GM18508 (cell line): ENCODE data around the gene GGA3.
"Not testable (repeated sequence)": the region's sequence is repeated elsewhere in the genome, so short reads cannot be mapped to it uniquely, and the experiment has no call there.

Experiments used
- ATAC-seq: cut with Tn5 transposase; IDR thresholded peaks from one replicate; pipeline ENCODE4 v1.9.1; 2021; ENCODE audit warnings: moderate number of reproducible peaks; ENCODE audit not compliant: insufficient read depth, unreplicated experiment

The GGA3 gene

GRCh38 chr17:75231071-75231470, 30.3 kb downstream of the GGA3 start:
- ATAC-seq = no peak

GRCh38 chr17:75228847-75229246, 32.6 kb downstream of the GGA3 start:
- no peak for ATAC-seq

GRCh38 chr17:75228305-75228704, 33.1 kb downstream of the GGA3 start:
- ATAC-seq = no peak

GRCh38 chr17:75227729-75228128, 33.7 kb downstream of the GGA3 start:
- ATAC-seq = no peak

GRCh38 chr17:75225016-75225415, 36.4 kb downstream of the GGA3 start:
- ATAC-seq = no peak

GRCh38 chr17:75219815-75220214, 41.6 kb downstream of the GGA3 start:
- ATAC-seq = no peak

- ATAC-seq = no peak
These were observed 43.3 kb downstream of the GGA3 start for GRCh38 chr17:75218131-75218530.

- ATAC-seq = no peak
These were observed 52.3 kb downstream of the GGA3 start for GRCh38 chr17:75209061-75209460.

- no peak for ATAC-seq
These were observed 53.2 kb downstream of the GGA3 start for GRCh38 chr17:75208161-75208560.

- ATAC-seq = no peak
These were observed 53.6 kb downstream of the GGA3 start for GRCh38 chr17:75207760-75208159.

GRCh38 chr17:75207050-75207407, 54.4 kb downstream of the GGA3 start:
- not testable (repeated sequence) for ATAC-seq

GRCh38 chr17:75205793-75206163, 55.6 kb downstream of the GGA3 start:
- no peak for ATAC-seq

- ATAC-seq = no peak
These were observed 56.2 kb downstream of the GGA3 start, which contains the start of gene NUP85 for GRCh38 chr17:75205037-75205792. Gene NUP85 (plus strand): TSS chr17:75205679. CDS start chr17:75205762, 83 bp downstream.

- ATAC-seq = no peak
These were observed 61.4 kb downstream of the GGA3 start for GRCh38 chr17:75199886-75200618.

- no peak for ATAC-seq
These were observed 66.5 kb downstream of the GGA3 start for GRCh38 chr17:75194879-75195278.

- ATAC-seq = no peak
These were observed 69.8 kb downstream of the GGA3 start for GRCh38 chr17:75191584-75191983.

- ATAC-seq = no peak
These were observed 72.8 kb downstream of the GGA3 start for GRCh38 chr17:75188614-75189013.
